Glutamatergic neuron (in vitro differentiated cells): ENCODE results near the gene MLNR. TPM values are rescaled to one million over a fixed set of nuclear protein-coding genes. Genes with fewer than 3 reads are reported as not detected.

Experiments used
- DNase-seq: peaks from one replicate; pipeline ENCODE4 v3.0.0; 2022
- H3K27ac Mint-ChIP-seq: one replicate; pipeline ENCODE4 v1.8.0; 2020; ENCODE audit warnings: mild to moderate bottlenecking, mixed read lengths, inconsistent platforms; ENCODE audit not compliant: unreplicated experiment
- H3K27me3 Mint-ChIP-seq: one replicate; pipeline ENCODE4 v1.8.0; 2020; ENCODE audit warnings: mild to moderate bottlenecking, moderate library complexity, mixed read lengths, inconsistent platforms; ENCODE audit not compliant: unreplicated experiment
- H3K36me3 Mint-ChIP-seq: one replicate; pipeline ENCODE4 v1.8.0; 2020; ENCODE audit warnings: mild to moderate bottlenecking, mixed read lengths, inconsistent platforms; ENCODE audit not compliant: unreplicated experiment
- H3K4me1 Mint-ChIP-seq: one replicate; pipeline ENCODE4 v1.8.0; 2020; ENCODE audit warnings: mild to moderate bottlenecking, low read depth, mixed read lengths, inconsistent platforms; ENCODE audit not compliant: unreplicated experiment
- H3K4me3 Mint-ChIP-seq: one replicate; pipeline ENCODE4 v1.8.0; 2020; ENCODE audit warnings: mild to moderate bottlenecking, mixed read lengths, inconsistent platforms; ENCODE audit not compliant: unreplicated experiment
- H3K9me3 Mint-ChIP-seq: one replicate; pipeline ENCODE4 v1.8.0; 2020; ENCODE audit warnings: mild to moderate bottlenecking, moderate library complexity, mixed read lengths, inconsistent platforms; ENCODE audit not compliant: unreplicated experiment
- long read RNA-seq: library from polyadenylated mRNA; unstranded; transcript quantifications from one replicate; pipeline ENCODE4 v2.0.0, GENCODE V29; 2020; ENCODE audit not compliant: unreplicated experiment
- total RNA-seq: library from RNA; stranded (reverse); fragmentation: NEBNext Ultra II Directional; extraction: Animal tissue kit (Norgen Biotek cat#: 25700); gene quantifications from one replicate; pipeline ENCODE4 v1.2.1, GENCODE V29; 2021; ENCODE audit not compliant: unreplicated experiment
- TF ChIP-seq, protein P1 (sequence below): fragments of 200-600 bp; sonication (generic); IDR thresholded peaks from one replicate; pipeline ENCODE4 v1.5.0; 2021; ENCODE audit not compliant: partially characterized antibody, unreplicated experiment

Gene MLNR, protein sequence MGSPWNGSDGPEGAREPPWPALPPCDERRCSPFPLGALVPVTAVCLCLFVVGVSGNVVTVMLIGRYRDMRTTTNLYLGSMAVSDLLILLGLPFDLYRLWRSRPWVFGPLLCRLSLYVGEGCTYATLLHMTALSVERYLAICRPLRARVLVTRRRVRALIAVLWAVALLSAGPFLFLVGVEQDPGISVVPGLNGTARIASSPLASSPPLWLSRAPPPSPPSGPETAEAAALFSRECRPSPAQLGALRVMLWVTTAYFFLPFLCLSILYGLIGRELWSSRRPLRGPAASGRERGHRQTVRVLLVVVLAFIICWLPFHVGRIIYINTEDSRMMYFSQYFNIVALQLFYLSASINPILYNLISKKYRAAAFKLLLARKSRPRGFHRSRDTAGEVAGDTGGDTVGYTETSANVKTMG
- not detected for total RNA-seq
- long read RNA-seq = 0 reads

DNA sequence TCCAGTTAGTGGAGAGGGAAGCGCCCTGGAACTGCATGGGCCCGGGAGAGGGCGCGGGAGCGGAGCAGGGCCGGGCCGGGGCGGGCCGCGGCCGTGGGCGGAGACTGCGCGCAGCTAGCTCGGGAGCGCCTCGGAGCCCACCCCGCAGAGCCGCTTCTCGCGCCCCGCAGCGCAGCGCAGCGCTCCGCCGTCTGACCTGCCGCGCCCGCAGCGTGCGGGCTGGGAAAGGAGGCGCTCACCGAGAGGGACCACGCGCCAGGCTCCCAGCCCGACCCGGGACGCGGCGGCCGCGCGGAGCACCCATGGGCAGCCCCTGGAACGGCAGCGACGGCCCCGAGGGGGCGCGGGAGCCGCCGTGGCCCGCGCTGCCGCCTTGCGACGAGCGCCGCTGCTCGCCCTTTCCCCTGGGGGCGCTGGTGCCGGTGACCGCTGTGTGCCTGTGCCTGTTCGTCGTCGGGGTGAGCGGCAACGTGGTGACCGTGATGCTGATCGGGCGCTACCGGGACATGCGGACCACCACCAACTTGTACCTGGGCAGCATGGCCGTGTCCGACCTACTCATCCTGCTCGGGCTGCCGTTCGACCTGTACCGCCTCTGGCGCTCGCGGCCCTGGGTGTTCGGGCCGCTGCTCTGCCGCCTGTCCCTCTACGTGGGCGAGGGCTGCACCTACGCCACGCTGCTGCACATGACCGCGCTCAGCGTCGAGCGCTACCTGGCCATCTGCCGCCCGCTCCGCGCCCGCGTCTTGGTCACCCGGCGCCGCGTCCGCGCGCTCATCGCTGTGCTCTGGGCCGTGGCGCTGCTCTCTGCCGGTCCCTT, at the start of gene MLNR:
Gene MLNR (plus strand): TSS at position 303 of the 820 bp plus-strand sequence. CDS start 0 bp downstream, at position 303.
- Mint-ChIP-seq H3K27ac (no peak within 1 kb of the TSS), H3K4me3 (peak within 1 kb of the TSS; percentile 78), H3K27me3 (peaks cover 37% of the 10 kb centered on the region), H3K36me3 (peaks cover 24% of the 10 kb centered on the region), H3K9me3 (peaks cover 16% of the 10 kb centered on the region), H3K4me1 (no peaks in the 10 kb centered on the region)
- TF ChIP-seq, protein P1, sequence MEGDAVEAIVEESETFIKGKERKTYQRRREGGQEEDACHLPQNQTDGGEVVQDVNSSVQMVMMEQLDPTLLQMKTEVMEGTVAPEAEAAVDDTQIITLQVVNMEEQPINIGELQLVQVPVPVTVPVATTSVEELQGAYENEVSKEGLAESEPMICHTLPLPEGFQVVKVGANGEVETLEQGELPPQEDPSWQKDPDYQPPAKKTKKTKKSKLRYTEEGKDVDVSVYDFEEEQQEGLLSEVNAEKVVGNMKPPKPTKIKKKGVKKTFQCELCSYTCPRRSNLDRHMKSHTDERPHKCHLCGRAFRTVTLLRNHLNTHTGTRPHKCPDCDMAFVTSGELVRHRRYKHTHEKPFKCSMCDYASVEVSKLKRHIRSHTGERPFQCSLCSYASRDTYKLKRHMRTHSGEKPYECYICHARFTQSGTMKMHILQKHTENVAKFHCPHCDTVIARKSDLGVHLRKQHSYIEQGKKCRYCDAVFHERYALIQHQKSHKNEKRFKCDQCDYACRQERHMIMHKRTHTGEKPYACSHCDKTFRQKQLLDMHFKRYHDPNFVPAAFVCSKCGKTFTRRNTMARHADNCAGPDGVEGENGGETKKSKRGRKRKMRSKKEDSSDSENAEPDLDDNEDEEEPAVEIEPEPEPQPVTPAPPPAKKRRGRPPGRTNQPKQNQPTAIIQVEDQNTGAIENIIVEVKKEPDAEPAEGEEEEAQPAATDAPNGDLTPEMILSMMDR = no peak
- peak; percentile 44 for DNase-seq

DNA sequence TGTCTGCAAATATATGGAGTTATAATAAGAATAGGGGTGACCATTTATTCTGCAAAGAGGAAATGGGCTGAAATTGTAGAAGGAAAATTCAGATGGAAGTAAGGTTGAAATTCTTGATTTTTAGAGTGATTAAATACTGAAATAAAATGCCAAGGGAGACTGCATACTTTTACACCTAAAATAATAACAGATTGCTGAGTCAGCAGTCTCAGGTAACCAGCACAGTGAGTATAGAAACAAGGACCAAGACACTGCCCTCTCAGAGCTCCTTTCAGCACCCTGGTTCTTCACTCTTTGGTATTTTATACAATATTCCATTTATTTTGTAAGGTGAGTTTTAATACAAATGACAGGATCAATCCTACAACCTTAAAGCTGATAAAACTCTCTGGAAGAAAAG, 48.8 kb upstream of the MLNR start:
- TF ChIP-seq, protein P1 = no peak
- Mint-ChIP-seq H3K4me1 (no peaks in the 10 kb centered on the region), H3K36me3 (no peaks in the 10 kb centered on the region), H3K27me3 (no peaks in the 10 kb centered on the region), H3K4me3 (no peak overlapping the region), H3K9me3 (no peaks in the 10 kb centered on the region), H3K27ac (no peak overlapping the region)
- no peak for DNase-seq

DNA sequence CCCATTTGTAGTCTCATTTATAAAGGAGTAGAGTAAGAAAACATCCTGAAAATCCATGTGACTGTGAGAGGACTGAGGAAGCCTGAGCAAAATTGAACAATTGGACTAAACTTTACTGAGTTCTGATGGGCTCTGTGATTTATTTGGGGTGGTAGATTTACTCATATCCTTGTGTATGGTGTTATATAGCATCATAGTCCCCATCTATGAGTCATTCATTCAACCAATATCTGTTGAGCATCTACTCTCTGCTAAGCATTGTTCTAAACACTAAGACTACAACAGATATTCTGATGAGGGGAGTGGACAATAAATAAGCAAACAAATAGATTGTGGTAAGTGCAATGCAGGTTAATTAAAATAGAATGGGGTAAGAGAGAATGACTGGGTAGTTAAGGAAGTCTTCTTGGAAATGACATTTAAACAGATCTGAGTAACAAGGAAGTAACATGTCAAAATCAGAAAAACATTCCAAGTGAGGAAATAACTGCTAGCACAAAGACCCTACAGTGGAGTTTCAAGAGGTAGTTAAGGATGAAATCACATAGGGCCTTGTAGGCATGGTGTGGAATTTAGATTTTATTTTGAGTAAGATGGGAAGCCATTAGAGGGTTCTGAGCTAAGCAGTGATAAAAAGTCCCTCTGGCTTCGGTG, 36.3 kb upstream of the MLNR start:
- H3K27me3 Mint-ChIP-seq = no peaks in the 10 kb centered on the region
- no peak for DNase-seq
- no peak overlapping the region for H3K27ac Mint-ChIP-seq
- TF ChIP-seq, protein P1 = no peak
- H3K4me1 Mint-ChIP-seq = no peaks in the 10 kb centered on the region
- H3K9me3 Mint-ChIP-seq = no peaks in the 10 kb centered on the region
- H3K4me3 Mint-ChIP-seq = no peak overlapping the region
- no peaks in the 10 kb centered on the region for H3K36me3 Mint-ChIP-seq

DNA sequence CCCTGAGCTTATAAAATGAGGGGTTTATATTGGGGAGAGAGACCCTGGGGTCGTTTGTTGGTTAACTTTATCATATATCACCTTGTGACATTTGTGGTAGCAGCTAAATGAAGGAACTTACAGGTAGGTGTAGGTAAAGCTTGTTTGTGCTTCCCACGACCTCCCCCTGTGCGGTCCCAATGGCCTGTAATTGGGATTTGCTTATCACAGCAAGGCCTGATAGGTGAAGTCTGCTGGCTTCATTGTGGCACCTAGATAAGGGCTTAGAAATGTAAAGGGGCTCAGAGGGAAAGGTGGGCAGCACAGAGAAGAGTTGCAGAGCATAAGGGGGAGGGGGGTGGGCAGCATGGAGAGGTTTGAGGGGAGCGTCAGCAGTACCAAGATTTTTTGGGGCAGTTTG, 35.5 kb upstream of the MLNR start:
- Mint-ChIP-seq H3K36me3 (no peaks in the 10 kb centered on the region), H3K27me3 (no peaks in the 10 kb centered on the region), H3K4me1 (no peaks in the 10 kb centered on the region), H3K4me3 (no peak overlapping the region), H3K9me3 (no peaks in the 10 kb centered on the region), H3K27ac (no peak overlapping the region)
- TF ChIP-seq, protein P1 = no peak
- no peak for DNase-seq
